ENCODE measurements around the gene TNFRSF19. TPM values are rescaled to one million over a fixed set of nuclear protein-coding genes. Genes with fewer than 3 reads are reported as not detected.

The TNFRSF19 gene
- total RNA-seq, 1 donor from 2014 or later: 0.27 TPM

DNA sequence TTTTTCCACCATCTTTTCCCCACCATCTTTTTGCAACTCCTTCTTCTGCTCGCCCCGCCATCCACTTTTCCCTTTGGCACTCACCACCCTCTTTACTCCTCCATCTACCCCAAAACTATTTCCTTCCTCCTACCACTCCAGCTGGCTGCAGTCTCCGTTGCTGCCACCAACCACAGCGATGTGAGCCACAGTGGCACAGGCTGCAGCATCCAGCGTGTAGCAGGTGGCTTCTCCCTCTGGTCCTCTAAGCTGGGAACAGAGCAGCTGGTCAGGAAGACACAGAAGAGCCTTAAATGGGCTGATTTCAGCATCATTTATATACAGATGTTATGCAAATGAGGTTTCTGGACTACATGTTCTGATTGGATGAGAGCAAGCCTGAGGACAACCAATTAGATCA is 144.5 kb downstream of the TNFRSF19 start:
- intact Hi-C loops (cut with micrococcal nuclease): no loop called here

DNA sequence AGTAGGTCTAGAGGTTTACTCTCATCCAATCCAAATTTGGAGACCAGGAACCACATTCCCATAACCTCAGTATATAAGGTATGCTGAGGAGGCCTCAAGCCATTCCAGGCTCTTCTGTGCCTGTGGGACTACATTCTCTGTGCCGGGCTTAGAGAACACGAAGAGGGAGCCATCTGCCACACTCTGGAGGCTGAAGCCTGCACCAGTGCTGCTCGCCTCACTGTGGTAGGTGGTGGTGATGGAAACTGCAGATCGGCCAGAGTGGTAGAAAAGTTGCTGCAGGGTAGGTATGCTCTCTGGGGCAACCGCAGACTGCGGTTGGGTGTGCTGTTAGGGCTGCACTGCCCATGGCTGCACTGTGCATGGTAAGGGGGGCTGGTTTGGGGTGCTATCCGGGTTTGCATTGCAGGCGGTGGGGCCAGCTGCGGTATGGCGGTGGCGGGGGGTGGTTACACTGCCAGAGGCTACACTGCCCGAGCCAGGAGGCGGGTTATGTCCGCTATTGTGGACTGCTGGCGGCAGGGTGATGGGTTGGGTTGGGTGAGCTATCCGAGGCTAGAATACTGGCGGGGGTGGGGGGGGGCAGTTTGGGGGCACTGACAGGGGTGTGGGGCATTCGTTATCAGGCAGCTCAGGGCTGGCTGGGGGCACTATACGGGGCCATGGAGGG is 145.0 kb downstream of the TNFRSF19 start:
- intact Hi-C loops (cut with micrococcal nuclease): no loop called here

DNA sequence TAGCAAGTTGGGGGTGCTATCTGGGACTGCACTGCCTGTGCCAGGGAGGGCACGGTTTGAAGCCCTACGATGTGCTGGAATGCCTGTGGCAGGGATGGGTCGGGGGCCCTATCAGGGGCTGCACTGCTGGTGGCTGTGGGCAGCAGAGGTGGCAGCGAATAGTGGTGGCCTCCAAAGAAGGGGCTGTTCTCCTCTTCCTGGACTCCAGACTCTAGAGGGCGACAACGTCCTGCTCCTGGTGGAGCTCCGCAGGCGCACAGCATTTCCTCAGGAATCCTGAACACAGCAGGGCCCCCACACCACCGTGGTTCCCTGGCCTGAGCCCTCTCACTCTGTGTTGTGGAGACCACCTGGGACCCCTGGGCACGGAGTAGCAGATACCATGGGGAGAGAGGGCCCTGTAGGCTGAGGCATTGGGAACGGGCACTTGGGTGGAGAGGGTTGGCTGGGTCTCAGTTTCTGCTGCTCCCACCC is 145.6 kb downstream of the TNFRSF19 start:
- intact Hi-C loops (cut with micrococcal nuclease): no loop called here

DNA sequence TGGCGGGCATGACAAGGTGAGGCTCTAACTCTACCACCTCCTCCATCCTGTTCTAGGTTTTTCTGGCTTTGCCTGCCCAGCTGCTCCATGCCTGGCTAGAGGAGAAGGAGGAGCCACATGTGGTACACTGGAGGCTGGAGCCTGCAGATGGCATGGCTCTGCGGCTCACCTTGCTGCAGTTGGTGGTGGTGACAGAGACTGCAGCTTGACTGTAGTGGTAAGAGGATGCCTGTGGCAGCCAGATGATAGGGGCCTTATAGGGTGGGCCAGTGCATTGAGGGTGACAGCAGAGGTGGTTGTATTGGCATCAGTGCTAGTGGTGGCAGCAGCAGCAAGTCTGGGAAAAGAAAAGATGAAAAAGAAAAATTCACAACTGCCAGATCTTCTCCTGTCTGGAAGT is 146.2 kb downstream of the TNFRSF19 start:
- intact Hi-C loops (cut with micrococcal nuclease): no loop called here

DNA sequence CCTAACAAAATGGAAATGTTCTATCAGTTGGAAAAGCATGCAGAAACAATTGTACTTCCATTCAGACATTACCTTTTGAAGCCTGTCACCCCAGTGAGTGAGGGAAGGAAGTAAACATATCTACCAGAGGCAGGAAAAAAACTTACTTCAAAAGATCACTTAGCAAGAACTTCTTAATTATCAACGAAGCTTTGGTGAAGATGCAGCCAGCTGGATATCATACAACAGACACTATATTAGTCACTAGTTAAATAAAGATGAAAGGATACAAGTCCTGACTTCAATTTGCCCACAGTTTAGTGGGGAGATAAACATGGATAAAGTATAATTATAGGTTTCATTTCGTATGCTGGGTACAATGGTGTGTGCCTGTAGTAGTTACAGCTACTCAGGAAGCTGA is 148.8 kb downstream of the TNFRSF19 start:
- intact Hi-C loops (cut with micrococcal nuclease): no loop called here

DNA sequence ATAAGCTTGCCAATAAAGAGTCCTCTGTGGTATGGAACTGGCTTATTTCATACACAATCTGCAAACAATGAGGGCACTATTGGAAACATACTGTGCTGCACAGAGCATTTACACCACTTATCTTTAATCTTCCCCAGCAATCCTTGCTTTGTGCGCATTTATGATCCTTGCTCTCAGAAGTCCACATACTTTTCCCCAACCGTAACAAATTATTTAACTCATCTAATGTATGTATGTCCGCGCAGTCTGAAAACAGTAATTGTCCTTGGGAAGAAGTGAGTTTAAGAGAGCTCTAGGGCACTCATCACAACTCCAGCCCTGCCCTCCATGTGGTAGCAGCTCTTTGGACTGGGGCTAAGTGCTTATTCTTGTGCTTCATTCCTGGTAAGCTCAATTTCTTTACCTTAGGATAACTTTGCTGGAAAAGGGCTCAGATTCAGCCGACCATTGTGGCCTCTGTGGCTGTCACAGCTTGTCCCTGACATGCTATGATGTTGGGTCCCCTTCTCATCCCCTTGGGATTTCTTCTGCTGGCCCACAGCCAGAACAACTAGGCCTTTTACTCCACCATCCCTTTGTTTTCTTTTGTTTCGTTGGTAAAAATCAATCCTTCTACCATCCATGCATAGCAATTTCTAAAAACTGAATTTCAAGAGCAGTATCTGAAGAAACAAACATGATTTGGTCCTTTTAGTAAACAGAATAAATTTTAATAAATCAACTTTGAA is 152.7 kb downstream of the TNFRSF19 start:
- intact Hi-C loops (cut with micrococcal nuclease): no loop called here

DNA sequence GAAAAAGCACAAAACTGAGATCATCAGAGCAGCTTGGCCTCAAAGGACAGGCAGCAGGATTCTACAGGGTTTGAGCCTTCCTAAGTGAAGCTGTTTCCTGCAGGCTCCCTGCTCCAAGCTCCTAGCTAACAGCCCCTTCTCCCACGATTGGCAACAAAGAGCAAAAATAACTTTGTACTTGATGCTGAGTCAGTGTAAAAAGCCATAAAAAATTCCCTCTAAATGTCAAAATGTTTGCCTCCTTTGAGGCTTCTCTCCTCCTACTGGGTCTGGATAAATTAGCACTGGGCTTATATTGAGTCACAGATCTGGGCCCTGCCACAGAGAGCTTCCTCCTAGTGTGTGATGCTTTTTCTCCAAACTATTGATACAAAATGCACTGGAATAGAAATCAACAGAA is 153.3 kb downstream of the TNFRSF19 start:
- intact Hi-C loops (cut with micrococcal nuclease): no loop called here

DNA sequence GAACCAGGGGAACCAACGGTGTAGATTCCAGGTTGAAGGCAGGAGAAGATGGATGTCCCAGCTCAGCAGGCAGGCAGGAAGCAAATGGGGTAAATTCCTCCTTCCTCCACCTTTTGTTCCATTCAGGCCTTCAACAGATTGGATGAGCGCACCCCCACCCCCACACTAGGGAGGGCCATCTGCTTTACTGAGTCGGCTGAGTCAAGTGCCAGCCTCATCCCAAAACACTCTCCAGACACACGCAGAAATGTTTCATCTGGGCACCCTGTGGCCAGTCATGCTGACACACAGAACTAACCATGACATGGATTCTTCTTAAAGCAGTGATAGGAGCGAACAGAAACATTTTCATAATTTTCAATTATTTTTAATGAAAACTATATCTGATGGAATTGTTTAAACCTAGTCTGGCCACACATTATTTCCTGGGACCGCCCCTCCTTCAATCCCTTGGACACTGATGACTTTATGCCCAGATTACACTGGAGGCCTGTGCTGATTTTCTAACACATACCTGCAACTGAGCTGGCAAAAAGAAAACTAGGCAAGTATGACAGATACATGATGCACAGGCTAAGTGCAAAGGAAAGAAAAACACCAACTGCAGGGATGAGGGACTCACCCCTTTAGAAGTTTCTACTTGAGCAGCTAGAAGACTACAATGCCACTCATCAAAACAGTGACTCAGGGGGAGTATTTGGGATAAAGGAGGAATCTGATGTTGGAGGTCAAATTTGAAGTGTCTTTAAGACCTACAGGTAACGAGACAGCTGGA is 154.2 kb downstream of the TNFRSF19 start:
- intact Hi-C loops (cut with micrococcal nuclease): no loop called here

Other genes starting within 250 kb of the TNFRSF19 start
- 28.0 and 28.3 TPM in 2 replicates for gene SACS, start 136.7 kb upstream of the TNFRSF19 start, total RNA-seq